Esophagus (tissue), 2 donors: Measurements from ENCODE around the gene LHFPL3. TPM values are rescaled to one million over a fixed set of nuclear protein-coding genes. Genes with fewer than 3 reads are reported as not detected.
"Not testable (repeated sequence)": the region's sequence is repeated elsewhere in the genome, so short reads cannot be mapped to it uniquely, and the experiment has no call there.

ENCODE experiments used
- H3K27ac ChIP-seq, 2 donors: one replicate each; pipeline ENCODE4 v1.5.1; 2013; ENCODE audit warnings: low read depth in 2 of 2, mild to moderate bottlenecking in 2 of 2, inconsistent platforms in 1 of 2, low read length in 1 of 2, moderate library complexity in 1 of 2
- H3K27me3 ChIP-seq, 2 donors: one replicate each; pipeline ENCODE4 v1.6.1; 2013; ENCODE audit warnings: low read length in 2 of 2, control low read depth in 1 of 2, mild to moderate bottlenecking in 1 of 2; ENCODE audit not compliant: insufficient read depth in 2 of 2, control insufficient read depth in 1 of 2
- H3K36me3 ChIP-seq, 2 donors: one replicate each; pipeline ENCODE4 v1.6.1; 2013; ENCODE audit warnings: low read length in 1 of 2; ENCODE audit not compliant: control insufficient read depth in 2 of 2, insufficient read depth in 2 of 2
- H3K4me1 ChIP-seq, 2 donors: one replicate each; pipeline ENCODE4 v1.6.1; 2013; ENCODE audit warnings: low read length in 1 of 2; ENCODE audit not compliant: control insufficient read depth in 2 of 2, insufficient read depth in 2 of 2
- H3K4me3 ChIP-seq, 2 donors: one replicate each; pipeline ENCODE4 v1.5.1; 2013; ENCODE audit warnings: low read length in 2 of 2, mild to moderate bottlenecking in 2 of 2, low read depth in 1 of 2, moderate library complexity in 1 of 2
- H3K9me3 ChIP-seq, 2 donors: one replicate each; pipeline ENCODE4 v1.6.1; 2013; ENCODE audit warnings: mild to moderate bottlenecking in 2 of 2, low read depth in 1 of 2, low read length in 1 of 2, moderate library complexity in 1 of 2; ENCODE audit not compliant: control insufficient read depth in 2 of 2, insufficient read depth in 1 of 2
- WGBS, 2 donors: extraction: QIAGEN DNeasy Blood & Tissue Kit; methylation state at CpG; one replicate each; pipeline ENCODE4 v1.1.7; 2013; 5-methylcytosine and 5-hydroxymethylcytosine counted together
- polyA plus RNA-seq, 2 donors: library from polyadenylated mRNA; stranded (reverse); fragments of 200-250 nt; gene quantifications; one replicate each; pipeline ENCODE4 v1.2.3, GENCODE V29; 2013
- donor health status: healthy with polysubstance abuse.
- donor health status: Bipolar disorder and iron deficiency.

Gene LHFPL3
- polyA plus RNA-seq, 2 donors: not detected

- H3K27me3 ChIP-seq: peaks cover 0 to 2% of the 10 kb centered on the region in 2 donors
- no peaks in the 10 kb centered on the region for H3K36me3 ChIP-seq
- no peaks in the 10 kb centered on the region for H3K4me1 ChIP-seq
- H3K9me3 ChIP-seq: no peaks in the 10 kb centered on the region
- whole genome bisulfite sequencing, 2 donors: 75 to 78% methylated on average over 4 of the region's 4 CpGs
- no peak overlapping the region for H3K27ac ChIP-seq
- H3K4me3 ChIP-seq: no peak overlapping the region
Measured at GRCh38 chr7:104903846-104904245, 575.4 kb downstream of the LHFPL3 start.

GRCh38 chr7:104906032-104906431 lies 577.6 kb downstream of the LHFPL3 start:
- Histone ChIP-seq H3K9me3 (no peaks in the 10 kb centered on the region), H3K36me3 (no peaks in the 10 kb centered on the region), H3K27me3 (peaks cover 0 to 2% of the 10 kb centered on the region in 2 donors), H3K27ac (no peak overlapping the region), H3K4me1 (no peaks in the 10 kb centered on the region), H3K4me3 (no peak overlapping the region)
- WGBS, 2 donors: 84 to 87% methylated on average over 7 of the region's 7 CpGs

- WGBS, 2 donors: 61 to 87% methylated on average over 4 of the region's 4 CpGs
Measured at GRCh38 chr7:104906556-104906955, 578.2 kb downstream of the LHFPL3 start.

GRCh38 chr7:104908636-104909035 lies 580.2 kb downstream of the LHFPL3 start:
- WGBS, 2 donors: 85 to 92% methylated on average over 2 of the region's 2 CpGs
- Histone ChIP-seq H3K9me3 (no peaks in the 10 kb centered on the region), H3K27me3 (peaks cover 0 to 2% of the 10 kb centered on the region in 2 donors), H3K4me1 (no peaks in the 10 kb centered on the region), H3K27ac (no peak overlapping the region), H3K4me3 (no peak overlapping the region), H3K36me3 (no peaks in the 10 kb centered on the region)

More at GRCh38 chr7:104906556-104906955, 578.2 kb downstream of the LHFPL3 start:
- Histone ChIP-seq H3K4me3 (no peak overlapping the region), H3K27ac (no peak overlapping the region), H3K4me1 (no peaks in the 10 kb centered on the region), H3K27me3 (peaks cover 0 to 2% of the 10 kb centered on the region in 2 donors), H3K36me3 (no peaks in the 10 kb centered on the region), H3K9me3 (no peaks in the 10 kb centered on the region)

- H3K27ac ChIP-seq: no peak overlapping the region
- peaks cover 0 to 2% of the 10 kb centered on the region in 2 donors for H3K27me3 ChIP-seq
- H3K36me3 ChIP-seq: no peaks in the 10 kb centered on the region
- WGBS, 2 donors: 92 to 96% methylated on average over 2 of the region's 2 CpGs
- no peak overlapping the region for H3K4me3 ChIP-seq
- H3K4me1 ChIP-seq: no peaks in the 10 kb centered on the region
- H3K9me3 ChIP-seq: no peaks in the 10 kb centered on the region
Measured at GRCh38 chr7:104909096-104909495, 580.7 kb downstream of the LHFPL3 start.

GRCh38 chr7:104914421-104914820 lies 586.0 kb downstream of the LHFPL3 start:
- WGBS, 2 donors: 83 to 85% methylated on average over 2 of the region's 2 CpGs
- H3K27me3 ChIP-seq: no peaks in the 10 kb centered on the region
- H3K36me3 ChIP-seq: no peaks in the 10 kb centered on the region
- H3K4me3 ChIP-seq: no peak overlapping the region
- no peaks in the 10 kb centered on the region for H3K4me1 ChIP-seq
- H3K9me3 ChIP-seq: no peaks in the 10 kb centered on the region
- H3K27ac ChIP-seq: no peak overlapping the region

- Histone ChIP-seq H3K27ac (no peak overlapping the region), H3K36me3 (no peaks in the 10 kb centered on the region), H3K27me3 (no peaks in the 10 kb centered on the region), H3K4me3 (no peak overlapping the region), H3K4me1 (no peaks in the 10 kb centered on the region), H3K9me3 (no peaks in the 10 kb centered on the region)
- WGBS, 2 donors: 94 to 95% methylated on average over 2 of the region's 2 CpGs
Measured at GRCh38 chr7:104921596-104921995, 593.2 kb downstream of the LHFPL3 start.

- WGBS, 2 donors: 52 to 56% methylated on average over 5 of the region's 5 CpGs
- H3K27me3 ChIP-seq: no peaks in the 10 kb centered on the region
- no peak overlapping the region for H3K27ac ChIP-seq
- no peaks in the 10 kb centered on the region for H3K4me1 ChIP-seq
- no peak overlapping the region for H3K4me3 ChIP-seq
- no peaks in the 10 kb centered on the region for H3K36me3 ChIP-seq
- no peaks in the 10 kb centered on the region for H3K9me3 ChIP-seq
Measured at GRCh38 chr7:104922182-104923009, 594.0 kb downstream of the LHFPL3 start.

GRCh38 chr7:104923010-104923421 lies 594.6 kb downstream of the LHFPL3 start:
- 19 to 20% methylated on average over 4 of the region's 4 CpGs for WGBS, 2 donors
- no peaks in the 10 kb centered on the region for H3K9me3 ChIP-seq
- no peak overlapping the region for H3K27ac ChIP-seq
- no peaks in the 10 kb centered on the region for H3K4me1 ChIP-seq
- H3K4me3 ChIP-seq: no peak overlapping the region
- no peaks in the 10 kb centered on the region for H3K27me3 ChIP-seq
- no peaks in the 10 kb centered on the region for H3K36me3 ChIP-seq

- H3K4me1 ChIP-seq, H3K27ac ChIP-seq, H3K36me3 ChIP-seq, H3K9me3 ChIP-seq, H3K27me3 ChIP-seq, H3K4me3 ChIP-seq: not testable (repeated sequence)
- WGBS, 2 donors: 74 to 87% methylated on average over 5 of the region's 5 CpGs
Measured at GRCh38 chr7:104926189-104926588, 597.8 kb downstream of the LHFPL3 start.
